ENCODE results near the gene LSM7.
A peak's percentile ranks its signal among the peaks of the same experiment; 100 is the strongest.

Gene LSM7

GRCh38 chr19:2320049-2320448 is 8.3 kb downstream of the LSM7 start:
- no peak for DNase-seq

- DNase-seq = no peak
Observed at GRCh38 chr19:2319551-2319950, 8.8 kb downstream of the LSM7 start.

GRCh38 chr19:2318923-2319322 is 9.5 kb downstream of the LSM7 start:
- no peak for DNase-seq

GRCh38 chr19:2317756-2318155 is 10.6 kb downstream of the LSM7 start:
- no peak for DNase-seq

- DNase-seq = no peak
Observed at GRCh38 chr19:2317300-2317699, 11.1 kb downstream of the LSM7 start.

- no peak for DNase-seq
Observed at GRCh38 chr19:2315818-2316353, 12.5 kb downstream of the LSM7 start.

- no peak for DNase-seq
Observed at GRCh38 chr19:2315121-2315817, 13.1 kb downstream of the LSM7 start.

GRCh38 chr19:2312820-2313501 is 15.4 kb downstream of the LSM7 start:
- DNase-seq = no peak

GRCh38 chr19:2311093-2311492 is 17.3 kb downstream of the LSM7 start:
- DNase-seq = no peak

GRCh38 chr19:2309734-2310362 is 18.5 kb downstream of the LSM7 start:
- DNase-seq = no peak

- peak; percentile 29 for DNase-seq
Observed at GRCh38 chr19:2308114-2308556, 20.3 kb downstream of the LSM7 start, which contains the start of gene LINGO3. LINGO3 (minus strand) TSS chr19:2308154; CDS start chr19:2291776, 16,378 bp downstream.

- DNase-seq = no peak
Observed at GRCh38 chr19:2307518-2308012, 20.8 kb downstream of the LSM7 start.

- DNase-seq = no peak
Observed at GRCh38 chr19:2306971-2307370, 21.4 kb downstream of the LSM7 start.

- no peak for DNase-seq
Observed at GRCh38 chr19:2306281-2306806, 22.0 kb downstream of the LSM7 start.

- no peak for DNase-seq
Observed at GRCh38 chr19:2305452-2306280, 22.7 kb downstream of the LSM7 start.

- no peak for DNase-seq
Observed at GRCh38 chr19:2303211-2303798, 25.1 kb downstream of the LSM7 start.

- DNase-seq = no peak
Observed at GRCh38 chr19:2302319-2303210, 25.8 kb downstream of the LSM7 start.

- DNase-seq = no peak
Observed at GRCh38 chr19:2300533-2300932, 27.9 kb downstream of the LSM7 start.

GRCh38 chr19:2296141-2296540 is 32.2 kb downstream of the LSM7 start:
- no peak for DNase-seq

- no peak for DNase-seq
Observed at GRCh38 chr19:2294687-2295335, 33.6 kb downstream of the LSM7 start.

Data from activated naive CD4-positive, alpha-beta T cell treated with anti-CD3 and anti-CD28 coated beads, Interleukin-2, amount 50 U/mL, for 16 hours (primary cell).